ENCODE measurements around the gene RADX. TPM values are rescaled to one million over a fixed set of nuclear protein-coding genes. Genes with fewer than 3 reads are reported as not detected.
A peak's percentile ranks its signal among the peaks of the same experiment; 100 is the strongest.

The RADX gene
- total RNA-seq (2022) (3.4 and 4.3 TPM in 2 replicates), Bru-seq, nascent RNA (percentile 39 among the genes with signal in this experiment), BruChase-seq, experiment 1, labeled RNA remaining after a 6-hour chase (percentile 36 among the genes with signal in this experiment), BruChase-seq, experiment 2, labeled RNA remaining after a 2-hour chase (percentile 35 among the genes with signal in this experiment)
- long read RNA-seq, partial matches to known transcripts, result 0 of 2 reads
- long read RNA-seq, other reads (novel, unspliced or antisense), result 0 of 2 reads

- Mint-ChIP-seq H3K4me1 (ENCODE audit: low read depth, unreplicated experiment) (peaks cover 15% of the 10 kb centered on the region), H3K36me3 (ENCODE audit: insufficient read depth, unreplicated experiment) (peaks cover 14% of the 10 kb centered on the region), H3K27me3 (ENCODE audit: unreplicated experiment) (no peaks in the 10 kb centered on the region), H3K4me3 (ENCODE audit: low read depth, unreplicated experiment) (peak within 1 kb of the TSS; percentile 69), H3K9me3 (ENCODE audit: low read depth, unreplicated experiment) (no peaks in the 10 kb centered on the region), H3K27ac (ENCODE audit: unreplicated experiment) (peak within 1 kb of the TSS; percentile 71)
- peak; percentile 74 for DNase-seq
- intact Hi-C loops (cut with micrococcal nuclease; ENCODE audit: unreplicated experiment), result loop anchor here (2.0 to 5.0 kb wide), 3 partner anchors 81 to 180 kb away; no protein-coding TSS in a partner anchor
- CTCF ChIA-PET, result interaction anchor here (0.6 kb wide), 1 partner anchor 109 kb away, joined by 3 read pairs; no protein-coding TSS in a partner anchor
- TF ChIP-seq, protein P1, sequence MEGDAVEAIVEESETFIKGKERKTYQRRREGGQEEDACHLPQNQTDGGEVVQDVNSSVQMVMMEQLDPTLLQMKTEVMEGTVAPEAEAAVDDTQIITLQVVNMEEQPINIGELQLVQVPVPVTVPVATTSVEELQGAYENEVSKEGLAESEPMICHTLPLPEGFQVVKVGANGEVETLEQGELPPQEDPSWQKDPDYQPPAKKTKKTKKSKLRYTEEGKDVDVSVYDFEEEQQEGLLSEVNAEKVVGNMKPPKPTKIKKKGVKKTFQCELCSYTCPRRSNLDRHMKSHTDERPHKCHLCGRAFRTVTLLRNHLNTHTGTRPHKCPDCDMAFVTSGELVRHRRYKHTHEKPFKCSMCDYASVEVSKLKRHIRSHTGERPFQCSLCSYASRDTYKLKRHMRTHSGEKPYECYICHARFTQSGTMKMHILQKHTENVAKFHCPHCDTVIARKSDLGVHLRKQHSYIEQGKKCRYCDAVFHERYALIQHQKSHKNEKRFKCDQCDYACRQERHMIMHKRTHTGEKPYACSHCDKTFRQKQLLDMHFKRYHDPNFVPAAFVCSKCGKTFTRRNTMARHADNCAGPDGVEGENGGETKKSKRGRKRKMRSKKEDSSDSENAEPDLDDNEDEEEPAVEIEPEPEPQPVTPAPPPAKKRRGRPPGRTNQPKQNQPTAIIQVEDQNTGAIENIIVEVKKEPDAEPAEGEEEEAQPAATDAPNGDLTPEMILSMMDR (IDR thresholded peaks at IDR 0.05; ENCODE audit: unreplicated experiment), result no peak
- TSS peak; percentile 73 for BruUV-seq (replicated peaks)
These were observed at the start of gene RADX for GRCh38 chrX:106611679-106612392. TSS of gene RADX (plus strand) at chrX:106611978. CDS start at chrX:106612081, 103 bp downstream.

- no peak overlapping the region for H3K27ac Mint-ChIP-seq (ENCODE audit: unreplicated experiment)
- intact Hi-C loops (cut with micrococcal nuclease; ENCODE audit: unreplicated experiment), result no loop called here
- BruUV-seq (replicated peaks), result no TSS peak
These were observed 46.8 kb upstream of the RADX start for GRCh38 chrX:106564986-106565385.

GRCh38 chrX:106566362-106566761 is 45.4 kb upstream of the RADX start:
- CTCF ChIA-PET, result no interaction called here
- Mint-ChIP-seq H3K9me3 (ENCODE audit: low read depth, unreplicated experiment) (no peaks in the 10 kb centered on the region), H3K4me3 (ENCODE audit: low read depth, unreplicated experiment) (no peak overlapping the region), H3K36me3 (ENCODE audit: insufficient read depth, unreplicated experiment) (no peaks in the 10 kb centered on the region), H3K4me1 (ENCODE audit: low read depth, unreplicated experiment) (no peaks in the 10 kb centered on the region), H3K27me3 (ENCODE audit: unreplicated experiment) (peaks cover 54% of the 10 kb centered on the region), H3K27ac (ENCODE audit: unreplicated experiment) (no peak overlapping the region)
- BruUV-seq (replicated peaks), result no TSS peak
- intact Hi-C loops (cut with micrococcal nuclease; ENCODE audit: unreplicated experiment), result no loop called here
- TF ChIP-seq, protein P1 (IDR thresholded peaks at IDR 0.05; ENCODE audit: unreplicated experiment), result no peak
- DNase-seq, result no peak

More at GRCh38 chrX:106564986-106565385, 46.8 kb upstream of the RADX start:
- CTCF ChIA-PET, result no interaction called here
- Mint-ChIP-seq H3K4me1 (ENCODE audit: low read depth, unreplicated experiment) (no peaks in the 10 kb centered on the region), H3K9me3 (ENCODE audit: low read depth, unreplicated experiment) (no peaks in the 10 kb centered on the region), H3K36me3 (ENCODE audit: insufficient read depth, unreplicated experiment) (no peaks in the 10 kb centered on the region), H3K4me3 (ENCODE audit: low read depth, unreplicated experiment) (no peak overlapping the region), H3K27me3 (ENCODE audit: unreplicated experiment) (peaks cover 40% of the 10 kb centered on the region)
- no peak for DNase-seq
- TF ChIP-seq, protein P1 (IDR thresholded peaks at IDR 0.05; ENCODE audit: unreplicated experiment), result no peak

- Mint-ChIP-seq H3K4me3 (ENCODE audit: low read depth, unreplicated experiment) (no peak overlapping the region), H3K27me3 (ENCODE audit: unreplicated experiment) (peaks cover 9% of the 10 kb centered on the region), H3K9me3 (ENCODE audit: low read depth, unreplicated experiment) (peaks cover 4% of the 10 kb centered on the region), H3K27ac (ENCODE audit: unreplicated experiment) (no peak overlapping the region), H3K36me3 (ENCODE audit: insufficient read depth, unreplicated experiment) (no peaks in the 10 kb centered on the region), H3K4me1 (ENCODE audit: low read depth, unreplicated experiment) (no peaks in the 10 kb centered on the region)
- DNase-seq, result no peak
- CTCF ChIA-PET, result no interaction called here
- no TSS peak for BruUV-seq (replicated peaks)
- TF ChIP-seq, protein P1 (IDR thresholded peaks at IDR 0.05; ENCODE audit: unreplicated experiment), result no peak
- intact Hi-C loops (cut with micrococcal nuclease; ENCODE audit: unreplicated experiment), result no loop called here
These were observed 29.9 kb upstream of the RADX start for GRCh38 chrX:106581856-106582255.
